GM12878 (cell line): ENCODE measurements around the gene RAB3C. TPM values are rescaled to one million over a fixed set of nuclear protein-coding genes. Genes with fewer than 3 reads are reported as not detected.

Source experiments
- ATAC-seq: fragments of 200-7000 bp; cut with Tn5 transposase; 3 replicates; pipeline ENCODE4 v1.9.1; 2020; ENCODE audit warnings: mild to moderate bottlenecking, moderate library complexity
- BruUV-seq: library from RNA; stranded (reverse); fragments of 400-500 nt; replicated peaks from 2 replicates; lab custom pipeline; 2021; lab: Mats Ljungman, UMichigan
- CTCF ChIA-PET: fragments of 300-600 bp; sonication (Branson Sonifier 250); formaldehyde crosslinking; extraction: SDS; loops from one replicate; lab custom pipeline; 2021; ENCODE audit warnings: inconsistent platforms; lab: Yijun Ruan, JAX
- POLR2A ChIA-PET: fragments of 350-600 bp; formaldehyde crosslinking; extraction: SDS; loops from one replicate; lab custom pipeline; 2021; ENCODE audit warnings: inconsistent platforms; lab: Charles Lee
- RAD21 ChIA-PET: fragments of 300-600 bp; sonication (Branson Sonifier 250); formaldehyde crosslinking; loops from one replicate; lab custom pipeline; 2023; ENCODE audit warnings: antibody characterized with exemption; ENCODE audit not compliant: unreplicated experiment; lab: Charles Lee
- SMC1A ChIA-PET: fragments of 300-600 bp; sonication (Branson Sonifier 250); formaldehyde crosslinking; loops from one replicate; lab custom pipeline; 2023; ENCODE audit not compliant: unreplicated experiment, uncharacterized antibody; lab: Charles Lee
- DNase-seq: peaks from one replicate; pipeline ENCODE4 v3.0.0-alpha.2; 2011; ENCODE audit warnings: low read depth, low spot score
- FAIRE-seq: peaks from 3 replicates; lab custom pipeline; 2011; peaks lifted over from hg19 to GRCh38; lab: Jason Lieb, UNC
- H2AFZ ChIP-seq: 2 replicates; pipeline ENCODE4 v1.6.0; 2011; ENCODE audit warnings: low read depth, low read length, control low read depth; ENCODE audit not compliant: control insufficient read depth
- H3K27ac ChIP-seq: 2 replicates; pipeline ENCODE4 v1.5.1; 2011; ENCODE audit warnings: control low read depth; ENCODE audit not compliant: control insufficient read depth, insufficient read depth
- H3K27me3 ChIP-seq, 2 experiments: replicated peaks in 1 of 2; 2 replicates each; pipeline versions ENCODE4 v1.6.0 to v1.6.1; 2011; ENCODE audit warnings: low read length in 1 of 2; ENCODE audit not compliant: control insufficient read depth in 2 of 2, insufficient read depth in 2 of 2
- H3K36me3 ChIP-seq, 2 experiments: 2 replicates each; pipeline ENCODE4 v1.5.1; 2011; ENCODE audit warnings: low read length in 1 of 2; ENCODE audit not compliant: control insufficient read depth in 2 of 2, insufficient read depth in 2 of 2
- H3K4me1 ChIP-seq: 2 replicates; pipeline ENCODE4 v1.6.1; 2011; ENCODE audit warnings: mild to moderate bottlenecking, low read length, moderate library complexity, mixed read lengths; ENCODE audit not compliant: control insufficient read depth, insufficient read depth
- H3K4me2 ChIP-seq: 2 replicates; pipeline ENCODE4 v1.6.0; 2011; ENCODE audit warnings: control low read depth; ENCODE audit not compliant: control insufficient read depth, insufficient read depth
- H3K4me3 ChIP-seq: fragments of 200-600 bp; sonication (generic); 2 replicates; pipeline ENCODE4 v1.5.1; 2016
- H3K79me2 ChIP-seq: 2 replicates; pipeline ENCODE4 v1.6.0; 2011; ENCODE audit warnings: low read length; ENCODE audit not compliant: control insufficient read depth, insufficient read depth
- H3K9ac ChIP-seq: 2 replicates; pipeline ENCODE4 v1.8.0; 2011; ENCODE audit warnings: low read length, control low read depth, mixed read lengths; ENCODE audit not compliant: control insufficient read depth, insufficient read depth
- H3K9me3 ChIP-seq: replicated peaks from 3 replicates; pipeline ENCODE4 v1.5.1; 2011; ENCODE audit warnings: mild to moderate bottlenecking, low read length; ENCODE audit not compliant: control insufficient read depth, insufficient read depth
- H4K20me1 ChIP-seq: 2 replicates; pipeline ENCODE4 v1.6.0; 2011; ENCODE audit not compliant: control insufficient read depth, insufficient read depth
- BCL3 ChIP-seq: IDR thresholded peaks from 2 replicates; pipeline ENCODE4 v1.6.1; 2011; ENCODE audit warnings: borderline replicate concordance, low read depth, mild to moderate bottlenecking, moderate library complexity, low read length; ENCODE audit not compliant: insufficient read depth, poor library complexity, severe bottlenecking
- E2F4 ChIP-seq: IDR thresholded peaks from 2 replicates; pipeline ENCODE4 v1.6.1; 2012; ENCODE audit warnings: low read depth, low read length, improper control_type of control experiment
- HSF1 ChIP-seq: fragments of 150-350 bp; IDR thresholded peaks from 2 replicates; pipeline ENCODE4 v1.6.1; 2014; ENCODE audit warnings: mild to moderate bottlenecking, low read depth, low read length
- JUNB ChIP-seq: IDR thresholded peaks from 2 replicates; pipeline ENCODE4 v1.6.1; 2016; ENCODE audit warnings: antibody characterized with exemption, mild to moderate bottlenecking
- JUND ChIP-seq: IDR thresholded peaks from 2 replicates; pipeline ENCODE4 v1.6.1; 2012; ENCODE audit warnings: low read depth, mild to moderate bottlenecking, low read length, improper control_type of control experiment, moderate library complexity
- NFYA ChIP-seq: IDR thresholded peaks from 2 replicates; pipeline ENCODE4 v1.6.1; 2011; ENCODE audit warnings: low read depth, mild to moderate bottlenecking, low read length, improper control_type of control experiment, borderline replicate concordance
- NKRF ChIP-seq: fragments of 450-650 bp; conservative IDR thresholded peaks from 2 replicates; pipeline ENCODE4 v1.6.1; 2017; ENCODE audit warnings: mild to moderate bottlenecking, moderate library complexity
- POU2F2 ChIP-seq: IDR thresholded peaks from 3 replicates; pipeline ENCODE4 v1.6.1; 2011; ENCODE audit warnings: low read depth, mild to moderate bottlenecking, low read length, borderline replicate concordance
- RCOR1 ChIP-seq: conservative IDR thresholded peaks from 2 replicates; pipeline ENCODE4 v1.6.1; 2012; ENCODE audit warnings: low read depth, low read length, improper control_type of control experiment
- RFX5 ChIP-seq: IDR thresholded peaks from 2 replicates; pipeline ENCODE4 v1.6.1; 2011; ENCODE audit warnings: low read depth, low read length, improper control_type of control experiment
- RUNX3 ChIP-seq: IDR thresholded peaks from 2 replicates; pipeline ENCODE4 v1.6.1; 2012; ENCODE audit warnings: low read length, inconsistent platforms
- SUZ12 ChIP-seq: fragments of 200-600 bp; sonication (generic); IDR thresholded peaks from one replicate; pipeline ENCODE4 v1.6.1; 2018; ENCODE audit warnings: antibody characterized with exemption, mild to moderate bottlenecking; ENCODE audit not compliant: unreplicated experiment
- ZBTB11 ChIP-seq: fragments of 450-650 bp; formaldehyde crosslinking; IDR thresholded peaks from 2 replicates; pipeline ENCODE4 v1.5.0; 2022; ENCODE audit warnings: mild to moderate bottlenecking, missing genetic modification characterization
- WGBS: methylation state at CpG from one replicate; pipeline ENCODE4 v1.1.6; 2016; ENCODE audit warnings: low lambda C conversion rate; ENCODE audit not compliant: insufficient replicate concordance, insufficient coverage; ENCODE audit errors: missing lambda C conversion rate; 5-methylcytosine and 5-hydroxymethylcytosine counted together
- in situ Hi-C: fragments of 300-500 bp; cut with MboI; formaldehyde crosslinking; loops from 9 replicates; pipeline ENCODE4 v1.14.3; 2018; ENCODE audit warnings: mixed read lengths
- intact Hi-C: fragments of 100-400 bp; cut with micrococcal nuclease; formaldehyde crosslinking; loops from one replicate; pipeline ENCODE4 v1.14.2; 2022; ENCODE audit not compliant: unreplicated experiment
- polyA plus RNA-seq, 11 experiments: library from polyadenylated mRNA; depleted of rRNA in 4 of 11; unstranded in 6 of 11; stranded (reverse) in 5 of 11; fragments of >200 nt; fragmentation: Nextera tagmentation in 4 of 11; fragmentation: Illumina TruSeq in 1 of 11; extraction: Ambion mirVana in 4 of 11; extraction: Trizol in 1 of 11; gene quantifications; 1 replicate in 1 of 11; 2 replicates in 10 of 11; pipeline versions ENCODE4 v1.2.1 to v1.2.3, GENCODE V29; 2011 to 2016; ENCODE audit warnings: inconsistent platforms in 2 of 11, missing spikeins in 2 of 11, low read depth in 1 of 11
- total RNA-seq, 4 experiments: library from RNA; depleted of rRNA in 3 of 4; stranded (reverse); fragments of >200 nt in 3 of 4; fragmentation: Illumina TruSeq in 1 of 4; extraction: Trizol in 1 of 4; gene quantifications; 2 replicates each; pipeline versions ENCODE4 v1.2.1 to v1.2.3, GENCODE V29; 2013 to 2021

Gene RAB3C
- total and polyA plus RNA-seq, 10 of the 15 experiments (the other 5 are each of a cell fraction or from before 2014, with no cell fraction given) = not detected

- DNase-seq = no peak
- POLR2A ChIA-PET = no interaction called here
- Histone ChIP-seq H3K9ac (no peak overlapping the region), H3K27me3 (peaks cover 9 to 10% of the 10 kb centered on the region in 2 experiments), H3K36me3 (no peaks in the 10 kb centered on the region), H3K9me3 (no peaks in the 10 kb centered on the region), H3K4me2 (peak overlapping the region; percentile 77), H2AFZ (peak overlapping the region; percentile 66), H3K27ac (no peak overlapping the region), H4K20me1 (no peaks in the 10 kb centered on the region), H3K4me1 (no peaks in the 10 kb centered on the region), H3K79me2 (no peaks in the 10 kb centered on the region), H3K4me3 (peak overlapping the region; percentile 42; the same call in 1 of the 2 replicates)
- WGBS = 3% methylated on average over 35 of the region's 38 CpGs
- SMC1A ChIA-PET = interaction anchor here (0.7 to 1.3 kb wide), 3 partner anchors 133 to 1855 kb away, joined by 3 to 6 read pairs (median 3); no protein-coding TSS in a partner anchor
- CTCF ChIA-PET = no interaction called here
- FAIRE-seq = no peak
- RAD21 ChIA-PET = no interaction called here
- no TSS peak for BruUV-seq
- in situ Hi-C loops (no loop called here), intact Hi-C loops (loop anchor here (5.0 kb wide), 1 partner anchor 35 kb away; no protein-coding TSS in a partner anchor)
- no peak for ATAC-seq
- TF ChIP-seq NFYA = no peak
- no peak for TF ChIP-seq POU2F2
- no peak for TF ChIP-seq ZBTB11
- TF ChIP-seq RUNX3 = no peak
- TF ChIP-seq RCOR1 = no peak
- no peak for TF ChIP-seq JUND
- no peak for TF ChIP-seq E2F4
- no peak for TF ChIP-seq JUNB
- no peak for TF ChIP-seq HSF1
- no peak for TF ChIP-seq SUZ12
- no peak for TF ChIP-seq NKRF
- TF ChIP-seq BCL3 = no peak
- TF ChIP-seq RFX5 = no peak
Measured at GRCh38 chr5:58582019-58582802, 664 bp upstream of the RAB3C start.
